Left ventricle myocardium inferior (tissue), 1 donor: ENCODE measurements around the gene RALGDS. TPM values are rescaled to one million over a fixed set of nuclear protein-coding genes. Genes with fewer than 3 reads are reported as not detected.

Experiments
- DNase-seq: peaks from one replicate; pipeline ENCODE4 v3.0.0-alpha.2; 2020
- H3K27ac ChIP-seq: fragments of 200-600 bp; replicated peaks from 2 replicates; pipeline ENCODE4 v1.8.0; 2021
- H3K27me3 ChIP-seq: fragments of 200-600 bp; 2 replicates; pipeline ENCODE4 v1.8.0; 2021; ENCODE audit warnings: low read depth
- H3K36me3 ChIP-seq: fragments of 200-600 bp; 2 replicates; pipeline ENCODE4 v1.8.0; 2021
- H3K4me1 ChIP-seq: fragments of 200-600 bp; 2 replicates; pipeline ENCODE4 v1.8.0; 2021
- H3K4me3 ChIP-seq: fragments of 200-600 bp; 2 replicates; pipeline ENCODE4 v1.8.0; 2021; ENCODE audit warnings: mild to moderate bottlenecking, moderate library complexity
- H3K9me3 ChIP-seq: fragments of 200-600 bp; replicated peaks from 2 replicates; pipeline ENCODE4 v1.8.0; 2021
- intact Hi-C: fragments of 100-400 bp; cut with micrococcal nuclease; formaldehyde crosslinking; loops from one replicate; pipeline ENCODE4 v1.11.0; 2022
- total RNA-seq: library from RNA; stranded (reverse); fragmentation: NEBNext Ultra II Directional; extraction: Animal tissue kit (Norgen Biotek cat#: 25700); gene quantifications from one replicate; pipeline ENCODE4 v1.2.1, GENCODE V29; 2021
- TF ChIP-seq, protein P1 (sequence below): fragments of 200-600 bp; IDR thresholded peaks from 2 replicates; pipeline ENCODE4 v1.8.0; 2021; ENCODE audit warnings: antibody characterized with exemption, mild to moderate bottlenecking, borderline replicate concordance
- donor health status: DM: no; HTN: yes; CAD: no; lungs with severe emphysema.

Gene RALGDS
- total RNA-seq, 1 donor from 2014 or later, result 24.6 TPM

DNA sequence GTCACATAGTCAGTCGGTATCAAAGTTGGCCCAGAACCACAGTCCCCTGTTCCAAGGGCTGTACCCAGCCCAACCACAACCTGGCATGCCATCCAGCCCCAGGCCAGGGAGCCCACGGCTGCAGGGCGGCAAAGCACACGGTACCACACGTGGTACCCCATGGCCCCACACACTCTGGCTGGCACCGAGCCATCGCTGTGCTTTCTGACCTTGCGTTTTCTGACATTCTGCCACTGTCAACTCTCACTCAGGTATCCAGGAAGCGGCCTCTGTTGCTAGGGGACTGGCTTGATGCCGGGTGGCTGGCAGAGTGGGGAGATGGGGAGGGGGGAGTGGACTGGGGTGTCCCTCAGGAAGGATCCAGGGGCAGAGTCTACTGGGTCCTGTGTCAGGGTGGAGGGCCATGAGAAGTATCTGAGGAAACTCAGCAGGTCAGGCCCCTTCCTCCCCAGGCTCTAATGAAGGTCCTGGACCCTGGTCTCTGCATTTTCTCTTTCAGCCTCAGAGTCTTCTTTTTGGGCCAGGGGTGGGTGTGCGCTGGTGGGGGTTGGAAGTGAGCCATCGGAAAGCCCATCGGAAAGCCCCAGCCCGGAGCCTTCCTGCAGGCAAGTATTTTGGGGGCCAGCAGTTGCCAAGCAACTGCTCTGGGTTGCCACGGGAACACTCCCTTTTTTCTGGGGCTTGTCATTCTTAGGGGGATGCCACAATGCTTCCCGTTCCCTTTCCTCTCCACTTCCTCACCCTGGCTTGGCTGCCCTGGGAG lies 21.0 kb upstream of the RALGDS start:
- Histone ChIP-seq H3K36me3 (no peaks in the 10 kb centered on the region), H3K4me1 (peaks cover 87% of the 10 kb centered on the region), H3K27me3 (no peaks in the 10 kb centered on the region), H3K27ac (peak overlapping the region; percentile 95), H3K4me3 (no peak overlapping the region), H3K9me3 (no peaks in the 10 kb centered on the region)
- intact Hi-C loops, result loop anchor here (10.0 kb wide), 1 partner anchor 107 kb away; the partner anchor contains the start of gene GTF3C5
- DNase-seq, result peak; percentile 79
- TF ChIP-seq, protein P1, sequence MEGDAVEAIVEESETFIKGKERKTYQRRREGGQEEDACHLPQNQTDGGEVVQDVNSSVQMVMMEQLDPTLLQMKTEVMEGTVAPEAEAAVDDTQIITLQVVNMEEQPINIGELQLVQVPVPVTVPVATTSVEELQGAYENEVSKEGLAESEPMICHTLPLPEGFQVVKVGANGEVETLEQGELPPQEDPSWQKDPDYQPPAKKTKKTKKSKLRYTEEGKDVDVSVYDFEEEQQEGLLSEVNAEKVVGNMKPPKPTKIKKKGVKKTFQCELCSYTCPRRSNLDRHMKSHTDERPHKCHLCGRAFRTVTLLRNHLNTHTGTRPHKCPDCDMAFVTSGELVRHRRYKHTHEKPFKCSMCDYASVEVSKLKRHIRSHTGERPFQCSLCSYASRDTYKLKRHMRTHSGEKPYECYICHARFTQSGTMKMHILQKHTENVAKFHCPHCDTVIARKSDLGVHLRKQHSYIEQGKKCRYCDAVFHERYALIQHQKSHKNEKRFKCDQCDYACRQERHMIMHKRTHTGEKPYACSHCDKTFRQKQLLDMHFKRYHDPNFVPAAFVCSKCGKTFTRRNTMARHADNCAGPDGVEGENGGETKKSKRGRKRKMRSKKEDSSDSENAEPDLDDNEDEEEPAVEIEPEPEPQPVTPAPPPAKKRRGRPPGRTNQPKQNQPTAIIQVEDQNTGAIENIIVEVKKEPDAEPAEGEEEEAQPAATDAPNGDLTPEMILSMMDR, result no peak

DNA sequence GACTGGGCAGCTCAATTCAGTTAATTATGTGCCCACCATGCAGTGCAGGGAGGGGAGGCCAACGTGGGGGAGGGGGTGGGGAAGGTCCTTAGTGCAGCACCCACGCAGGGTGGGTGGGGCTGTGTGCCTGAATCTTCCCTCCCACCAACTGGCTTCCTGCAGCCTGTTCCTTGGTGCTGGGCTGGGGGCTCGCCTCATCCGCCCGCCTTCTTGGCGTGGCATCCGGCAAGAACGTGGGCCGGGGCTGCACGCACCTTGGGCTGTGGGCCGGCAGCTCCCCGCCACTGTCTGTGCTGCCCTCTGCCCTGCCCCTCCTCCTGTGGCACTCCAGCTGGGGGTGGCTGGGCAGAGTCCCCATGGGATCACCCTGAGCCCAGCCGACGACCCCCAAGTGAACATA lies 19.6 kb upstream of the RALGDS start:
- H3K27me3 ChIP-seq, result no peaks in the 10 kb centered on the region
- TF ChIP-seq, protein P1, result no peak
- H3K4me3 ChIP-seq, result no peak overlapping the region
- peak overlapping the region; percentile 95 for H3K27ac ChIP-seq
- H3K4me1 ChIP-seq, result peaks cover 96% of the 10 kb centered on the region
- intact Hi-C loops, result loop anchor here (10.0 kb wide), 1 partner anchor 106 kb away; the partner anchor contains the start of gene GTF3C5
- H3K9me3 ChIP-seq, result no peaks in the 10 kb centered on the region
- no peak for DNase-seq
- H3K36me3 ChIP-seq, result no peaks in the 10 kb centered on the region

DNA sequence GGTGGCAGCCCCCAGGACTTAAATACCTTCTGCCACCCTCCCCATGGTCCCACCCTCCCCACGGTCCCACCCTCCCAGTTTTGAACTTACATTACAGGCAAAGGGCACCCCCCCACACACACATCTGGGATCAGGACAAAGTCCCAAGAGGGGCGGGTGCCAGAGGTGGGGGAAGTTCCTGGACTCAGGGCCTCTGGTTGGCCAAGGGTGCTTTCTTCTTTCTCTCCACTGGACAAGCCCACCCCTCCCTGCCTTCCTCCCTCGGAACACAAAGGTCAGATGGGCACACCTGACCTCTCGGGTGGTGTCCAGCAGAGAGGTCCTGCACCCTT lies 19.1 kb upstream of the RALGDS start:
- H3K27me3 ChIP-seq, result no peaks in the 10 kb centered on the region
- H3K4me1 ChIP-seq, result peaks cover 100% of the 10 kb centered on the region
- no peak overlapping the region for H3K4me3 ChIP-seq
- intact Hi-C loops, result loop anchor here (10.0 kb wide), 1 partner anchor 105 kb away; the partner anchor contains the start of gene GTF3C5
- H3K9me3 ChIP-seq, result no peaks in the 10 kb centered on the region
- H3K27ac ChIP-seq, result peak overlapping the region; percentile 95
- no peaks in the 10 kb centered on the region for H3K36me3 ChIP-seq
- no peak for DNase-seq
- TF ChIP-seq, protein P1, result no peak

DNA sequence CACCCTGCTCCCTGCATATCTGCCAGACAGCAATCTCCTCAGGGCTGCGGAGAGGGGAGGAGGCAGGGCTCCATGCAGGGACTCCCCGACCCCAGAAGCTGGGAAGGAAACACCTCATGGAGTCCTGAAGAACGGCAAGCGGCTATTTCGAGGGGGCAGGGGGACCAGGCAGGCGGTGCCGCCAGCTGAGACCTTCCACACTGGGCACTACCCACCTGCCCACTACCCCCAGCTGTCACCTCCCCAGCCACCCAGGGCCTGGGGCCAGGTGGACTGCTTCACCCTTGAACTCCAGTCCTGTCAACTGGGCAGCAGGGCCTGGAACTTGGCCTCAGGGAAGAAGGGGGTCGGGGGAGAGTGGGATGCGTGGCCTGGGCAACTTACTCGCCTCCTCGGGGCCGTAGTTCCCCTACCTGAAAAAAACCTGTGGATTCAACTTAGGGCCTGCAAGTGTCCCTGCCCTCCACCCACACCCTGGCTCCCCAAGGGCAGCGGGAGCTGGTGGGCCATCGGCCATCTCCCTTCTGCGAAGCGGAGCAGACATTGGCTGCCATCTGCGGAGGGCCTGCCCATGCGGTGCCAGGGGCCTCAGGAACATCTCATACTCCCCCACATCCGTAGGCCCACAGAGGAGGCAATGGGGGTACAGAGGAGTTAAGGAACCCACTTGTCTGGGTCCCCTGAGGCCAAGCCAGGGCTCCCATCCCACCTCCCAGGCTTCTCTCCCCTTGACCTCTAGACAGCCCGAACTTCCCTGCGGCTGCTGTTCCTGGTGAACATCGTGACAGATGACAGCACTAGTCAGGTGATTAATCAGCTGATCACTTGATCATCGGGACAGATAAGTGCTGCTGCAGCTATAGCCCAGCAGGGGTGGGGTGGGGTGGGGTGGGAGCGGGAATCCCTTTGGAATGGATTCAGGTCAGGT lies 18.5 kb upstream of the RALGDS start:
- DNase-seq, result no peak
- Histone ChIP-seq H3K4me1 (peaks cover 100% of the 10 kb centered on the region), H3K27me3 (no peaks in the 10 kb centered on the region), H3K36me3 (no peaks in the 10 kb centered on the region), H3K27ac (peak overlapping the region; percentile 95), H3K9me3 (no peaks in the 10 kb centered on the region), H3K4me3 (no peak overlapping the region)
- intact Hi-C loops, result loop anchor here (10.0 kb wide), 1 partner anchor 105 kb away; the partner anchor contains the start of gene GTF3C5
- TF ChIP-seq, protein P1, result no peak

DNA sequence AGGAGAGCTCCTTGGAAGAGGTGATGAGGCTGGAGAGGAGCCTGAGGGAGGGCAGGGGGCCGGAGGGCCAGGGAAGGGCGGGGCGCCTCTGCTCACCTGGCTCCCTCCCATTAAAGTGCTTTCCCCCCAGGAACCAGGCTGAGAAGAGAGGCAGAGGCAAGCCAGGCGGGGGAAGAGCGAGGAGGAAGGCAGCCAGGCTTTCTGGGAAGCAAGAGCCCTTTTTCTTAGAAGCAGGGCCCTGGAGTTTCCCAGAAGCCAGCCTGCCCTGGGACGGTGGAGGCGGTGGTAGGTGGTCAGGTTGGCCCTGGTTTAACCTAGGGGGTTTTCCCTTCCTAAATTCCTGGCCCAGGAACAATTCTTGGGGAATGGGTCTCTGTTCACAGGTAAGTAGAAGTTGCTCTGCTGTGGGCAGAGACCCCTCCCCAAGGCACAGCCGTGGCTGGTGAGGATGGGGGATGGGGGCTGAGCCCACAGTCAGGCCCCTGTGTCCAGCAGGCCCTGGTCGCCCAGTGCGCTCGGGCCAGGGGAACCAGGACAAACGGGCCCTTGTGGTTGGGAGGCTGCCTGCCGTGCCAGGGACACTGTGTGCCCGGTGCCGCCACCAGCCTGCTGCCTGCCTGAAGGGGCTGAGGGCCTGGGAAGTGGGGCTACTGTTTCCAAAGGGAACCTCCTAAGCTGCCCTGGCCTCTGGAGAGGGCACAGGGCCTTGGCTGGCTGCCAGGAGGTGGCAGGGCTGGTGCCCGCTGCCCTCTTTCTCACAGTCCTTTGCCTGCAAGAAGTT lies 16.6 kb upstream of the RALGDS start:
- intact Hi-C loops, result no loop called here
- no peaks in the 10 kb centered on the region for H3K36me3 ChIP-seq
- H3K27ac ChIP-seq, result peak overlapping the region; percentile 95
- H3K9me3 ChIP-seq, result no peaks in the 10 kb centered on the region
- H3K4me1 ChIP-seq, result peaks cover 100% of the 10 kb centered on the region
- H3K27me3 ChIP-seq, result no peaks in the 10 kb centered on the region
- TF ChIP-seq, protein P1, result no peak
- DNase-seq, result peak; percentile 71
- H3K4me3 ChIP-seq, result no peak overlapping the region
